Effector memory CD4-positive, alpha-beta T cell (primary cell): Measurements from ENCODE around the gene ATF1.
"Not testable (repeated sequence)": the region's sequence is repeated elsewhere in the genome, so short reads cannot be mapped to it uniquely, and the experiment has no call there.

ENCODE experiments used
- DNase-seq, 3 donors: peaks; one replicate each; pipeline ENCODE4 v3.0.0-alpha.2; 2020
- H3K27ac ChIP-seq: 2 replicates; pipeline ENCODE4 v1.7.0; 2013; ENCODE audit warnings: mild to moderate bottlenecking, low read length, moderate library complexity; ENCODE audit not compliant: insufficient read depth, poor library complexity, severe bottlenecking
- H3K27me3 ChIP-seq: replicated peaks from 2 replicates; pipeline ENCODE4 v1.7.0; 2013; ENCODE audit warnings: mild to moderate bottlenecking, low read length; ENCODE audit not compliant: insufficient read depth, control insufficient read depth, poor library complexity, severe bottlenecking
- H3K36me3 ChIP-seq: 2 replicates; pipeline ENCODE4 v1.7.0; 2013; ENCODE audit warnings: mild to moderate bottlenecking, low read length, moderate library complexity; ENCODE audit not compliant: control insufficient read depth, insufficient read depth
- H3K4me1 ChIP-seq: 2 replicates; pipeline ENCODE4 v1.7.0; 2013; ENCODE audit warnings: low read length, mild to moderate bottlenecking; ENCODE audit not compliant: control insufficient read depth, insufficient read depth, poor library complexity, severe bottlenecking
- H3K4me3 ChIP-seq: 2 replicates; pipeline ENCODE4 v1.7.0; 2013; ENCODE audit warnings: low read length, low read depth, mild to moderate bottlenecking; ENCODE audit not compliant: insufficient read depth, poor library complexity, severe bottlenecking
- H3K9me3 ChIP-seq: 2 replicates; pipeline ENCODE4 v1.7.0; 2013; ENCODE audit warnings: mild to moderate bottlenecking, low read length, moderate library complexity; ENCODE audit not compliant: control insufficient read depth

ATF1 gene

GRCh38 chr12:50788561-50788960, 24.7 kb downstream of the ATF1 start:
- no peak overlapping the region for H3K27ac ChIP-seq
- no peaks in the 10 kb centered on the region for H3K4me1 ChIP-seq
- no peak overlapping the region for H3K4me3 ChIP-seq
- H3K9me3 ChIP-seq: no peaks in the 10 kb centered on the region
- H3K27me3 ChIP-seq: no peaks in the 10 kb centered on the region
- H3K36me3 ChIP-seq: no peaks in the 10 kb centered on the region
- no peak for DNase-seq

DNA sequence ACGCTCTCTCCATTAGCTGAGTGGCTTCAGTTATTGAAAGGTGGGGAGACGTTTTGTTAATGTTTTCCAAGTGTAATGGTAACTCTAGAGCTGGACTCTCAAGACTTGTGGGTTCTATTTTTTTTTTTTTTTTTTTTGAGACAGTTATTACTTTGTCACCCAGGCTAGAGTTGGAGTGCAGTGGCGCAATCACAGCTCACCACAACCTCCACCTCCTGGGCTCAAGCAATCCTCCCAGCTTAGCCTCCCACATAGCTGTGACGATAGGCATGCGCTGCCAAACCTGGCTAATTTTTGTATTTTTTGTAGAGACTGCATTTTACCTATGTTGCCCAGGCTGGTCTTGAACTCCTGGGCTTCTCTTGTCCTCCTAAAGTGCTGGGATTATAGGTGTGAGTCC, 26.2 kb downstream of the ATF1 start:
- no peaks in the 10 kb centered on the region for H3K27me3 ChIP-seq
- no peaks in the 10 kb centered on the region for H3K9me3 ChIP-seq
- no peak for DNase-seq
- no peak overlapping the region for H3K4me3 ChIP-seq
- H3K27ac ChIP-seq: no peak overlapping the region
- no peaks in the 10 kb centered on the region for H3K4me1 ChIP-seq
- H3K36me3 ChIP-seq: no peaks in the 10 kb centered on the region

DNA sequence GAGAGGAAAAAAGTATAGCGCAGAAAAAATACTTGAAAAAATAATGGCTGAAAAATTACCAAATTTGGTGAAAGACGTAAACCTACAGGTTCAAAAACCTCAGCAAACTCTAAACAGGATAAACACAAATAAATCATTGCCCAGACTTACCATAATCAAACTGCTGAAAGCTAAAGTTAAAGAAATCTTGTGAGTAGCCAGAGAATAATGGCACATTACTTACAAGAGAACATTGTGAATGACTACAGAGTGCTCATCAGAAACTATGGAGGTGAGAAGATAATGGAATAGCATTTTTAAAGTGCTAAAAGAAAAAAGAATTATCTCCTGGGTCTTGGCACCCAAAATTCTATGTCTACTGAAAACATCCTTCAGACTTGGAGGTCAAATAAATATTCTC, 36.0 kb downstream of the ATF1 start:
- no peaks in the 10 kb centered on the region for H3K9me3 ChIP-seq

DNA sequence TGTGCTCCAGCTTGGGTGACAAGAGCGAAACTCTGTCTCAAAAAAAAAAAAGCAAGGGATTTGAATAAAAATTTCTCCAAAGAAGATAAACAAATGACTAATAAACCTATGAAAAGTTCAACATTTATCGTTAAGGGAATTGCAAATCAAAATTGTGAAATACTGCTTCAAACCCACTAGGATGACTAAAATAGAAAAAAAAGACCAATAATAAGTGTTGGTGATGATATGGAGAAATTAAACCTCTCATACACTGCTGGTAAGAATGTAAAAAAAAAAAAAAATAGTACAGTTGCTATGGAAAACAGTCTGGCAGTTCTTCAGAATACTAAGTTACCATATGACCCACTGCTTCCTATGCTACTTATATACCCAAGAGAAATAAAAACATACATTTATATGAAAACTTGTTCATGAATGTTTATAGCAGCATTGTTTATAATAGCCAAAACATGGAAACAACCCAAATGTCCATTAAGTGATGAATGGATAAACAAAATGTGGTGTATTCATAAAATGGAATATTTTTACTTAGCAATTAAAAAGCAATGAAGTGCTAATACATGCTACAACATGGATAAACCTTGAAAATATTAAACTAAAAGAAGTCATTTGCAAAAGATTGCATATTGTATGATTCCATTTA, 39.5 kb downstream of the ATF1 start:
- H3K9me3 ChIP-seq: no peaks in the 10 kb centered on the region
- no peaks in the 10 kb centered on the region for H3K4me1 ChIP-seq
- no peak overlapping the region for H3K4me3 ChIP-seq
- H3K27ac ChIP-seq: no peak overlapping the region
- DNase-seq: no peak
- H3K27me3 ChIP-seq: no peaks in the 10 kb centered on the region
- H3K36me3 ChIP-seq: peaks cover 15% of the 10 kb centered on the region

More for the DNA sequence above, 36.0 kb downstream of the ATF1 start:
- H3K27ac ChIP-seq: no peak overlapping the region
- H3K36me3 ChIP-seq: peaks cover 33% of the 10 kb centered on the region
- H3K4me3 ChIP-seq: no peak overlapping the region
- H3K27me3 ChIP-seq: no peaks in the 10 kb centered on the region
- no peak for DNase-seq
- H3K4me1 ChIP-seq: no peaks in the 10 kb centered on the region

GRCh38 chr12:50806176-50806575, 42.3 kb downstream of the ATF1 start:
- DNase-seq: no peak

DNA sequence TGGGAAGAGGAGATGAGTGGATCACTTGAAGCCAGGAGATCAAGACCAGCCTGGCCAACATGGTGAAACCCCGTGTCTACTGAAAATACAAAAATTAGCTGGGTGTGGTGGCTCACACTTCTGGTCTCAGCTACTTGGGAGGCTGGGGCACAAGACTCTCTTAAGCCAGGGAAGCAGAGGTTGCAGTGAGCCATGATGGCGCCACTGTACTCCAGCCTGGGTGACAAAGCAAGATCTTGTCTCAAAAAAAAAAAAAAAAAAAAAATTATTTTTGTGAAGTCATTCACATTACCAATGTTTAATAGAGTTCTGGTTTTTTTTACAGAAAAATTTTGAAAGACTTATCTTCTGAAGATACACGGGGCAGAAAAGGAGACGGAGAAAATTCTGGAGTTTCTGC, 45.2 kb downstream of the ATF1 start:
- not testable (repeated sequence) for H3K4me1 ChIP-seq, DNase-seq, H3K27ac ChIP-seq

More at GRCh38 chr12:50806176-50806575, 42.3 kb downstream of the ATF1 start:
- Histone ChIP-seq H3K4me3 (no peak overlapping the region), H3K27ac (no peak overlapping the region), H3K36me3 (peaks cover 16% of the 10 kb centered on the region), H3K27me3 (no peaks in the 10 kb centered on the region), H3K9me3 (no peaks in the 10 kb centered on the region), H3K4me1 (no peaks in the 10 kb centered on the region)

DNA sequence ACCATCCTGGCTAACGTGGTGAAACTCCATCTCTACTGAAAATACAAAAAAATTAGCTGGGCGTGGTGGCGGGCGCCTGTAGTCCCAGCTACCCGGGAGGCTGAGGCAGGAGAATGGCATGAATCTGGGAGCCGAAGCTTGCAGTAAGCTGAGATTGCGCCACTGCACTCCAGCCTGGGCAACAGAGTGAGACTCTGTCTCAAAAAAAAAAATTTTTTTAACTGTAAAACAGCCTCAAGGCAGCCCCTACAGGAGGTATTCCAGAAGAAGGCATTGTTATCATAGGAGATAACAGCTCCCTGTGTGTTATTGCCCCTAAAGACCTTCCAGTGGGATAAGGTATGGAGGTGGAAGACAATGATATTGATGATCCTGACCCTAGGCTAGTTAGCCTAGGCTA, 51.0 kb downstream of the ATF1 start:
- H3K4me3 ChIP-seq, H3K27ac ChIP-seq, H3K4me1 ChIP-seq, H3K27me3 ChIP-seq, H3K9me3 ChIP-seq, DNase-seq: not testable (repeated sequence)
- peaks cover 60% of the 10 kb centered on the region for H3K36me3 ChIP-seq

More for the DNA sequence above, 45.2 kb downstream of the ATF1 start:
- H3K4me3 ChIP-seq, H3K9me3 ChIP-seq, H3K27me3 ChIP-seq: not testable (repeated sequence)
- peaks cover 31% of the 10 kb centered on the region for H3K36me3 ChIP-seq

DNA sequence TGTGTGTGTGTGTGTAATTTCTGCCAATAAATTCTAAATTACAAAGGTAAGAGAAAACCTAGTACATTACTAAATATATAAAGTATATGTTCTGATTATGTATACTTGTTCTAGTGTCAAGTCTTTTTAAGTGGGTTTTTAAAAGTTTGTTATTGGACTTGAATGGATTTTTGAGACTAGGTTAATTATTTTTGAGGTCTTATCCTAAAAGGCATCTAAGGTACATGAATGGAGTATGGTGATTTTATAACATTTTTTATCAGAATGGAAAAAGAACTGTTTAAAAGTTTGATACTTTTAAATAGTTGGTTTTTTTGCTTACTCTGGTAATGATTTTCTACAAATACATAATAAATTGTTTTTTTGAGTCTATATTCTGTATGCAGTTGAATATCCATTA, 56.3 kb downstream of the ATF1 start:
- Histone ChIP-seq H3K4me1 (no peaks in the 10 kb centered on the region), H3K9me3 (no peaks in the 10 kb centered on the region), H3K27me3 (no peaks in the 10 kb centered on the region), H3K27ac (no peak overlapping the region), H3K36me3 (peaks cover 26% of the 10 kb centered on the region), H3K4me3 (no peak overlapping the region)
- DNase-seq: no peak

- DNase-seq: no peak
- Histone ChIP-seq H3K27ac (no peak overlapping the region), H3K36me3 (peaks cover 12% of the 10 kb centered on the region), H3K4me3 (no peak overlapping the region), H3K4me1 (no peaks in the 10 kb centered on the region), H3K9me3 (no peaks in the 10 kb centered on the region), H3K27me3 (no peaks in the 10 kb centered on the region)
Observed at GRCh38 chr12:50822082-50822481, 58.2 kb downstream of the ATF1 start.

- H3K36me3 ChIP-seq, H3K9me3 ChIP-seq, H3K27me3 ChIP-seq, DNase-seq, H3K27ac ChIP-seq, H3K4me3 ChIP-seq, H3K4me1 ChIP-seq: not testable (repeated sequence)
Observed at GRCh38 chr12:50823724-50824123, 59.8 kb downstream of the ATF1 start.
